HepG2 (cell line): ENCODE measurements around the gene RTP2. TPM values are rescaled to one million over a fixed set of nuclear protein-coding genes. Genes with fewer than 3 reads are reported as not detected.

Experiments
- FLYWCH1 ChIP-seq: sonication (generic); formaldehyde crosslinking; IDR thresholded peaks from 2 replicates; pipeline ENCODE4 v1.8.1; 2023; ENCODE audit warnings: mild to moderate bottlenecking, missing genetic modification reagents
- FOXK2 ChIP-seq: fragments of 450-650 bp; IDR thresholded peaks from 2 replicates; pipeline ENCODE4 v1.6.1; 2016
- IRF9 ChIP-seq: sonication (generic); formaldehyde crosslinking; IDR thresholded peaks from 2 replicates; pipeline ENCODE4 v1.8.0; 2022; ENCODE audit warnings: missing genetic modification reagents, mild to moderate bottlenecking, borderline replicate concordance
- JUND ChIP-seq: sonication (generic); formaldehyde crosslinking; IDR thresholded peaks from 2 replicates; pipeline ENCODE4 v1.8.0; 2022; ENCODE audit warnings: mild to moderate bottlenecking, missing genetic modification reagents
- KDM5B ChIP-seq: sonication (generic); formaldehyde crosslinking; IDR thresholded peaks from 2 replicates; pipeline ENCODE4 v1.4.0; 2020; ENCODE audit warnings: missing genetic modification reagents, mild to moderate bottlenecking, borderline replicate concordance
- MAFK ChIP-seq, 2 experiments: IDR thresholded peaks in 1 of 2; conservative IDR thresholded peaks in 1 of 2; 2 replicates each; pipeline ENCODE4 v1.6.1; 2011; ENCODE audit warnings: improper control_type of control experiment in 2 of 2, low read length in 2 of 2
- MEF2D ChIP-seq: sonication (generic); formaldehyde crosslinking; IDR thresholded peaks from 2 replicates; pipeline ENCODE4 v1.5.1; 2020; ENCODE audit warnings: mild to moderate bottlenecking, missing genetic modification reagents
- NFAT5 ChIP-seq: sonication (generic); formaldehyde crosslinking; IDR thresholded peaks from 2 replicates; pipeline ENCODE4 v1.4.0; 2020; ENCODE audit warnings: missing genetic modification reagents
- NR1H2 ChIP-seq: sonication (generic); formaldehyde crosslinking; IDR thresholded peaks from 2 replicates; pipeline ENCODE4 v1.8.1; 2022; ENCODE audit warnings: low read depth, missing genetic modification reagents, borderline replicate concordance
- POGZ ChIP-seq: sonication (generic); formaldehyde crosslinking; IDR thresholded peaks from 2 replicates; pipeline ENCODE4 v1.4.0; 2020; ENCODE audit warnings: mild to moderate bottlenecking, missing genetic modification reagents
- RXRB ChIP-seq: IDR thresholded peaks from 2 replicates; pipeline ENCODE4 v1.6.1; 2016; ENCODE audit warnings: borderline replicate concordance, missing genetic modification reagents, missing compliant biosample characterization
- TBL1XR1 ChIP-seq: fragments of 150-350 bp; IDR thresholded peaks from 2 replicates; pipeline ENCODE4 v1.6.1; 2014; ENCODE audit warnings: borderline replicate concordance, low read length; ENCODE audit not compliant: partially characterized antibody
- TFAP4 ChIP-seq: sonication (generic); IDR thresholded peaks from 2 replicates; pipeline ENCODE4 v1.6.1; 2016; ENCODE audit warnings: low read depth, borderline replicate concordance
- ZBTB46 ChIP-seq: sonication (generic); formaldehyde crosslinking; IDR thresholded peaks from 2 replicates; pipeline ENCODE4 v1.4.0; 2020; ENCODE audit warnings: mild to moderate bottlenecking, missing genetic modification reagents, borderline replicate concordance
- ZFP62 ChIP-seq: sonication (generic); formaldehyde crosslinking; IDR thresholded peaks from 2 replicates; pipeline ENCODE4 v1.4.0; 2020; ENCODE audit warnings: missing genetic modification reagents
- ZGPAT ChIP-seq: IDR thresholded peaks from 2 replicates; pipeline ENCODE4 v1.6.1; 2016; ENCODE audit warnings: mild to moderate bottlenecking
- ZNF234 ChIP-seq: sonication (generic); formaldehyde crosslinking; conservative IDR thresholded peaks from 2 replicates; pipeline ENCODE4 v1.5.1; 2020; ENCODE audit warnings: mild to moderate bottlenecking, missing genetic modification reagents
- ZNF460 ChIP-seq: sonication (generic); formaldehyde crosslinking; IDR thresholded peaks from 2 replicates; pipeline ENCODE4 v1.5.1; 2020; ENCODE audit warnings: missing genetic modification reagents, mild to moderate bottlenecking, borderline replicate concordance
- ZNF614 ChIP-seq: IDR thresholded peaks from 2 replicates; pipeline ENCODE4 v1.6.1; 2018; ENCODE audit warnings: missing biosample characterization, missing genetic modification reagents, inconsistent platforms, borderline replicate concordance
- ZNF703 ChIP-seq: sonication (generic); formaldehyde crosslinking; IDR thresholded peaks from 2 replicates; pipeline ENCODE4 v1.5.1; 2020; ENCODE audit warnings: missing genetic modification reagents, mild to moderate bottlenecking, moderate library complexity, borderline replicate concordance
- polyA plus RNA-seq, 8 experiments: library from polyadenylated mRNA; depleted of rRNA in 3 of 8; stranded (reverse) in 7 of 8; unstranded in 1 of 8; fragments of >200 nt; fragmentation: Illumina TruSeq in 4 of 8; extraction: Trizol in 4 of 8; gene quantifications; 2 replicates each; pipeline versions ENCODE4 v1.2.1 to v1.2.3, GENCODE V29; 2011 to 2016; ENCODE audit warnings: low read depth in 4 of 8, missing spikeins in 1 of 8, mixed read lengths in 1 of 8; ENCODE audit not compliant: insufficient read depth in 1 of 8
- total RNA-seq, 5 experiments: library from RNA; depleted of rRNA; stranded (reverse); fragments of >200 nt; fragmentation: Illumina TruSeq; extraction: Trizol; gene quantifications; 2 replicates each; pipeline ENCODE4 v1.2.3, GENCODE V29; 2016; ENCODE audit warnings: low read depth in 1 of 5

Gene RTP2
- total and polyA plus RNA-seq, 2 of the 13 experiments (the other 11 are each of a cell fraction or from before 2014, with no cell fraction given), result not detected

GRCh38 chr3:187736418-187736871, 34.1 kb upstream of the RTP2 start (continued):
- TF ChIP-seq POGZ (CRISPR knock-in tag), result 0 out of 2 replicates have a peak, but pooled peaks have one; percentile 28
- TF ChIP-seq IRF9 (CRISPR knock-in tag), result no peak
- no peak for TF ChIP-seq TBL1XR1
- no peak for TF ChIP-seq ZNF234 (CRISPR knock-in tag)
- TF ChIP-seq JUND (CRISPR knock-in tag), result peak; percentile 52; the same call in 1 of the 2 replicates
- peak in 1 of 2 experiments; percentile 12; a peak in 1 of 4 replicates for TF ChIP-seq MAFK (conservative IDR thresholded peaks at IDR 0.05 in 1 of 2, IDR thresholded peaks at IDR 0.05 in 1 of 2; ENCODE audit: low read length in 2 of 2)
- no peak for TF ChIP-seq NFAT5 (CRISPR knock-in tag)
- no peak for TF ChIP-seq ZGPAT (CRISPR knock-in tag)
- no peak for TF ChIP-seq FOXK2
- TF ChIP-seq RXRB (CRISPR knock-in tag), result 0 out of 2 replicates have a peak, but pooled peaks have one; percentile 24
- TF ChIP-seq ZNF614 (CRISPR knock-in tag), result no peak
- no peak for TF ChIP-seq FLYWCH1 (CRISPR knock-in tag)
- TF ChIP-seq KDM5B (CRISPR knock-in tag), result no peak
- TF ChIP-seq ZNF703, result no peak
- TF ChIP-seq MEF2D (CRISPR knock-in tag), result no peak
- peak; percentile 84; the same call in 1 of the 2 replicates for TF ChIP-seq TFAP4
- no peak for TF ChIP-seq ZBTB46 (CRISPR knock-in tag)
- TF ChIP-seq ZFP62 (CRISPR knock-in tag), result no peak
- no peak for TF ChIP-seq ZNF460 (CRISPR knock-in tag)
- no peak for TF ChIP-seq NR1H2
